Effector memory CD4-positive, alpha-beta T cell (primary cell): ENCODE measurements around the gene DIP2C.
"Not testable (repeated sequence)": the region's sequence is repeated elsewhere in the genome, so short reads cannot be mapped to it uniquely, and the experiment has no call there.

ENCODE experiments used
- DNase-seq, 3 donors: peaks; one replicate each; pipeline ENCODE4 v3.0.0-alpha.2; 2020
- H3K27ac ChIP-seq: 2 replicates; pipeline ENCODE4 v1.7.0; 2013; ENCODE audit warnings: mild to moderate bottlenecking, low read length, moderate library complexity; ENCODE audit not compliant: insufficient read depth, poor library complexity, severe bottlenecking
- H3K27me3 ChIP-seq: replicated peaks from 2 replicates; pipeline ENCODE4 v1.7.0; 2013; ENCODE audit warnings: mild to moderate bottlenecking, low read length; ENCODE audit not compliant: insufficient read depth, control insufficient read depth, poor library complexity, severe bottlenecking
- H3K36me3 ChIP-seq: 2 replicates; pipeline ENCODE4 v1.7.0; 2013; ENCODE audit warnings: mild to moderate bottlenecking, low read length, moderate library complexity; ENCODE audit not compliant: control insufficient read depth, insufficient read depth
- H3K4me1 ChIP-seq: 2 replicates; pipeline ENCODE4 v1.7.0; 2013; ENCODE audit warnings: low read length, mild to moderate bottlenecking; ENCODE audit not compliant: control insufficient read depth, insufficient read depth, poor library complexity, severe bottlenecking
- H3K4me3 ChIP-seq: 2 replicates; pipeline ENCODE4 v1.7.0; 2013; ENCODE audit warnings: low read length, low read depth, mild to moderate bottlenecking; ENCODE audit not compliant: insufficient read depth, poor library complexity, severe bottlenecking
- H3K9me3 ChIP-seq: 2 replicates; pipeline ENCODE4 v1.7.0; 2013; ENCODE audit warnings: mild to moderate bottlenecking, low read length, moderate library complexity; ENCODE audit not compliant: control insufficient read depth

The DIP2C gene

DNA sequence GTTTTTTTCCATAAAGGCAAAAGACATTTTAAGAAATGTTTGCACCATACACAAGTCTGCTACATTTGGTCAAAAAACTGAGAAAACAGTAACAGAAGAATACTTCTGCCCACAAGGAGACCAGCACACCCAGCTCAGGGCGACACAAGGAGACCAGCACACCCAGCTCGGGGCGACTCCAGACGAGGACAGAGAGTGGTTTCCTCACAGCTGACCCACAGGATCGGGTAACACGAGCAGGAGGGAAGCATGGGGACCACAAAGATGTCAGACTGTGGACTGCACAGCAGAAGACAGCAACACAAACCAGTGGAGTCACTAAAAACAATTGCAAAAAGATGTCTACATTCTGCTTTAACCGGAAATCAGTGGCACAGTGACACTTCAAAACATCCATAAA is 237.6 kb downstream of the DIP2C start:
- peak overlapping the region; percentile 7 for H3K4me3 ChIP-seq
- H3K4me1 ChIP-seq = peaks cover 26% of the 10 kb centered on the region
- H3K27me3 ChIP-seq = no peaks in the 10 kb centered on the region
- no peak for DNase-seq
- no peaks in the 10 kb centered on the region for H3K36me3 ChIP-seq
- no peaks in the 10 kb centered on the region for H3K9me3 ChIP-seq
- H3K27ac ChIP-seq = peak overlapping the region; percentile 21

DNA sequence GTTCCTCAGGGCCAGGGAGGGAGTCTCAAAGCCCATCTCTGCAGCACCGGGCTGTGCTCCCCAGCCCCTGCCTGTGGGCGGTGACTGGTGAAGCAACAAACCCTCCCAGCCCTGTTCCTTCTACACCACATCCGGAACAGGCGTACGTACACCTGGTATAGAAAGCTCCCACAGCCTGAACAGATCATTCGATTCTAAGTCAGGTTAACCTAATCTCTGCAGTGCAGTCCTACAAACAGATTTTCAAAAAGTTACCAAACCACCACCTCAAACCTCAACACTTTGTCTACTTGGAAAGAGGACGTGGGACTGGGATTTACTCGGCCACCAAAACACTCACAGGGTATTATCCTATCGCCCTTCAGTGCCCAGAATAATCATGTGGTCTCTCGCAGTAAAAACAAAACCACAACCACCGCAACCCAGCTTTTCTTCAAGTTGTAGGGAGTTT is 238.4 kb downstream of the DIP2C start:
- Histone ChIP-seq H3K4me1 (peaks cover 26% of the 10 kb centered on the region), H3K27me3 (no peaks in the 10 kb centered on the region), H3K9me3 (no peaks in the 10 kb centered on the region), H3K36me3 (no peaks in the 10 kb centered on the region), H3K27ac (peak overlapping the region; percentile 47), H3K4me3 (peak overlapping the region; percentile 34)
- peak; percentile 50 to 65 (median 60) for DNase-seq

GRCh38 chr10:450463-450862 is 239.0 kb downstream of the DIP2C start:
- H3K4me3 ChIP-seq = peak overlapping the region; percentile 34
- no peaks in the 10 kb centered on the region for H3K9me3 ChIP-seq
- peaks cover 26% of the 10 kb centered on the region for H3K4me1 ChIP-seq
- DNase-seq = no peak
- H3K36me3 ChIP-seq = no peaks in the 10 kb centered on the region
- no peaks in the 10 kb centered on the region for H3K27me3 ChIP-seq
- peak overlapping the region; percentile 47 for H3K27ac ChIP-seq

GRCh38 chr10:449331-449730 is 240.1 kb downstream of the DIP2C start:
- not testable (repeated sequence) for H3K27me3 ChIP-seq, H3K36me3 ChIP-seq, H3K27ac ChIP-seq, H3K9me3 ChIP-seq, H3K4me3 ChIP-seq, DNase-seq
- H3K4me1 ChIP-seq = peaks cover 26% of the 10 kb centered on the region

- H3K4me1 ChIP-seq = peaks cover 8% of the 10 kb centered on the region
- H3K27ac ChIP-seq = no peak overlapping the region
- no peaks in the 10 kb centered on the region for H3K27me3 ChIP-seq
Observed at GRCh38 chr10:443459-443858, 246.0 kb downstream of the DIP2C start.

GRCh38 chr10:442209-442608 is 247.3 kb downstream of the DIP2C start:
- Histone ChIP-seq H3K4me1 (peaks cover 10% of the 10 kb centered on the region), H3K27ac (no peak overlapping the region), H3K36me3 (no peaks in the 10 kb centered on the region), H3K27me3 (no peaks in the 10 kb centered on the region), H3K4me3 (no peak overlapping the region), H3K9me3 (no peaks in the 10 kb centered on the region)
- DNase-seq = no peak

More at GRCh38 chr10:443459-443858, 246.0 kb downstream of the DIP2C start:
- Histone ChIP-seq H3K4me3 (no peak overlapping the region), H3K9me3 (no peaks in the 10 kb centered on the region), H3K36me3 (no peaks in the 10 kb centered on the region)
- no peak for DNase-seq

- DNase-seq = no peak
- Histone ChIP-seq H3K36me3 (no peaks in the 10 kb centered on the region), H3K27me3 (no peaks in the 10 kb centered on the region), H3K27ac (no peak overlapping the region), H3K9me3 (no peaks in the 10 kb centered on the region), H3K4me1 (peaks cover 10% of the 10 kb centered on the region), H3K4me3 (no peak overlapping the region)
Observed at GRCh38 chr10:441659-442058, 247.8 kb downstream of the DIP2C start.

DNA sequence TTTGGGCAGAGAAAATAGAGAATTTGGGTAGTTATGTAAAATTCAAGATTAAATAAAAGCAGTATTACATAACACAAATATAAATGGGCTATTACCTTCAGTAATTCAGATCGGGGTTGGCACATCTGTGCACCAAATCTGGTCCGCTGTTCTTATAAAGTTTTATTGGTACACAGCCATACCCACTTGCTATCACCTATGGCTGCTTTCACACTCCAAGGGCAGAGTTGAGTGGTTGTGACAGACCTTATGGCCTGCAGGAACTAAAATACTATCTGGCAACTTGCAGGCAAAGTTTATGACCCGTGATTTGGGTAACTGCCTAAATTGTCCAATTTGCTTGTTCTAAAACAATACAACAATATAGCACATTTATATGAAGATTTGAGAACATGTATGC is 249.3 kb downstream of the DIP2C start:
- DNase-seq = no peak
- H3K9me3 ChIP-seq = no peaks in the 10 kb centered on the region
- no peaks in the 10 kb centered on the region for H3K27me3 ChIP-seq
- H3K4me3 ChIP-seq = no peak overlapping the region
- H3K4me1 ChIP-seq = peaks cover 20% of the 10 kb centered on the region
- no peaks in the 10 kb centered on the region for H3K36me3 ChIP-seq
- H3K27ac ChIP-seq = no peak overlapping the region

- Histone ChIP-seq H3K36me3 (no peaks in the 10 kb centered on the region), H3K4me1 (peaks cover 28% of the 10 kb centered on the region)
Observed at GRCh38 chr10:437698-438490, 251.6 kb downstream of the DIP2C start.

GRCh38 chr10:436911-437665 is 252.4 kb downstream of the DIP2C start:
- peak in 1 of 3 donors; percentile 3 for DNase-seq
- Histone ChIP-seq H3K27me3 (no peaks in the 10 kb centered on the region), H3K36me3 (no peaks in the 10 kb centered on the region), H3K4me3 (no peak overlapping the region), H3K9me3 (no peaks in the 10 kb centered on the region), H3K4me1 (peaks cover 28% of the 10 kb centered on the region), H3K27ac (no peak overlapping the region)

More at GRCh38 chr10:437698-438490, 251.6 kb downstream of the DIP2C start:
- H3K27ac ChIP-seq = no peak overlapping the region
- DNase-seq = no peak
- no peak overlapping the region for H3K4me3 ChIP-seq
- no peaks in the 10 kb centered on the region for H3K9me3 ChIP-seq
- H3K27me3 ChIP-seq = no peaks in the 10 kb centered on the region
